Esophagus muscularis mucosa (tissue), 4 donors: Measurements from ENCODE around the gene CCDC127. TPM values are rescaled to one million over a fixed set of nuclear protein-coding genes. Genes with fewer than 3 reads are reported as not detected.

Experiments
- DNase-seq: peaks from one replicate; pipeline ENCODE4 v3.0.0-alpha.2; 2017; ENCODE audit errors: extremely low spot score
- H3K27ac ChIP-seq, 4 donors: fragments of 200-600 bp; sonication (generic); replicated peaks in 1 of 4; 1 replicate in 3 of 4; 2 replicates in 1 of 4; pipeline ENCODE4 v1.5.1; 2016 to 2019; ENCODE audit warnings: mild to moderate bottlenecking in 1 of 4
- H3K27me3 ChIP-seq, 4 donors: fragments of 200-600 bp; sonication (generic); one replicate each; pipeline versions ENCODE4 v1.5.1 to v1.6.0; 2016 to 2019
- H3K36me3 ChIP-seq, 4 donors: fragments of 200-600 bp; sonication (generic); one replicate each; pipeline ENCODE4 v1.5.1; 2016 to 2019
- H3K4me1 ChIP-seq, 4 donors: fragments of 200-600 bp; sonication (generic); one replicate each; pipeline ENCODE4 v1.5.1; 2016 to 2019
- H3K4me3 ChIP-seq, 4 donors: fragments of 200-600 bp; sonication (generic); 1 replicate in 2 of 4; 2 replicates in 2 of 4; pipeline ENCODE4 v1.5.1; 2016 to 2019; ENCODE audit warnings: mild to moderate bottlenecking in 4 of 4, moderate library complexity in 1 of 4
- H3K9me3 ChIP-seq, 4 donors: fragments of 200-600 bp; sonication (generic); 1 replicate in 3 of 4; 2 replicates in 1 of 4; pipeline ENCODE4 v1.5.1; 2016 to 2019
- CTCF ChIP-seq, 3 experiments: fragments of 200-600 bp in 2 of 3; fragments of 450-650 bp in 1 of 3; sonication (generic) in 2 of 3; IDR thresholded peaks; one replicate each; pipeline ENCODE4 v1.5.1; 2017 to 2019; ENCODE audit warnings: antibody characterized with exemption in 3 of 3, mild to moderate bottlenecking in 2 of 3, moderate library complexity in 1 of 3
- EP300 ChIP-seq: sonication (generic); formaldehyde crosslinking; IDR thresholded peaks from one replicate; pipeline ENCODE4 v1.6.1; 2017; ENCODE audit warnings: antibody characterized with exemption
- POLR2A ChIP-seq: fragments of 450-650 bp; IDR thresholded peaks from one replicate; pipeline ENCODE4 v1.6.1; 2017; ENCODE audit warnings: antibody characterized with exemption, moderate library complexity, mild to moderate bottlenecking, low read depth
- POLR2AphosphoS5 ChIP-seq, 2 donors: sonication (generic); formaldehyde crosslinking; IDR thresholded peaks; one replicate each; pipeline ENCODE4 v1.6.1; 2017; ENCODE audit warnings: antibody characterized with exemption in 2 of 2
- WGBS: methylation state at CpG from one replicate; pipeline ENCODE4 v1.1.5; 2018; 5-methylcytosine and 5-hydroxymethylcytosine counted together
- intact Hi-C: fragments of 100-400 bp; cut with DNase I; formaldehyde crosslinking; loops from one replicate; pipeline ENCODE4 v1.15.1; 2023
- total RNA-seq, 4 donors: library from RNA; depleted of rRNA; stranded (reverse); fragments of >200 nt; gene quantifications; one replicate each; pipeline versions ENCODE4 v1.1.0 to v1.2.1, GENCODE V29; 2016

The CCDC127 gene
- total RNA-seq, 4 donors from 2014 or later: 5.8 to 11.9 (median 8.6) TPM

- peak; percentile 53 to 76 for TF ChIP-seq POLR2AphosphoS5 (IDR thresholded peaks at IDR 0.05)
- no peak for TF ChIP-seq POLR2A
- peak in 2 of 3 experiments; percentile 87 to 89 for TF ChIP-seq CTCF (IDR thresholded peaks at IDR 0.05)
- intact Hi-C loops: no loop called here
- WGBS: 38% methylated on average over 19 of the region's 37 CpGs
- H3K36me3 ChIP-seq: no peaks in the 10 kb centered on the region
- H3K4me1 ChIP-seq: peaks cover 25 to 49% (median 35%) of the 10 kb centered on the region in 4 donors
- H3K27ac ChIP-seq: no peak overlapping the region
- H3K9me3 ChIP-seq: no peaks in the 10 kb centered on the region
- DNase-seq: peak; percentile 93
- peak overlapping the region; percentile 29 to 44 (median 36) for H3K4me3 ChIP-seq
- H3K27me3 ChIP-seq: peaks cover 0 to 49% (median 0%) of the 10 kb centered on the region in 4 donors
Measured at GRCh38 chr5:188488-189481, 29.2 kb downstream of the CCDC127 start.

GRCh38 chr5:187617-188451 is 30.1 kb downstream of the CCDC127 start:
- H3K4me1 ChIP-seq: peaks cover 25 to 49% (median 35%) of the 10 kb centered on the region in 4 donors
- intact Hi-C loops: no loop called here
- DNase-seq: no peak
- H3K27ac ChIP-seq: no peak overlapping the region
- TF ChIP-seq EP300: no peak
- TF ChIP-seq POLR2A: no peak
- TF ChIP-seq POLR2AphosphoS5 (IDR thresholded peaks at IDR 0.05): no peak
- no peak for TF ChIP-seq CTCF (IDR thresholded peaks at IDR 0.05)
- no peaks in the 10 kb centered on the region for H3K36me3 ChIP-seq
- H3K4me3 ChIP-seq: peak overlapping the region; percentile 29 to 44 (median 36)
- H3K27me3 ChIP-seq: peaks cover 0 to 40% (median 0%) of the 10 kb centered on the region in 4 donors
- 63% methylated on average over 11 of the region's 21 CpGs for WGBS
- H3K9me3 ChIP-seq: no peaks in the 10 kb centered on the region

- Histone ChIP-seq H3K36me3 (no peaks in the 10 kb centered on the region), H3K27ac (no peak overlapping the region), H3K4me3 (no peak overlapping the region), H3K27me3 (peaks cover 0 to 34% (median 0%) of the 10 kb centered on the region in 4 donors), H3K4me1 (peaks cover 25 to 49% (median 35%) of the 10 kb centered on the region in 4 donors), H3K9me3 (no peaks in the 10 kb centered on the region)
- DNase-seq: no peak
- WGBS: 82% methylated on average over 10 of the region's 13 CpGs
- intact Hi-C loops: no loop called here
- no peak for TF ChIP-seq POLR2AphosphoS5 (IDR thresholded peaks at IDR 0.05)
Measured at GRCh38 chr5:187042-187431, 30.9 kb downstream of the CCDC127 start.

- WGBS: 91% methylated on average over 10 of the region's 28 CpGs
- Histone ChIP-seq H3K9me3 (no peaks in the 10 kb centered on the region), H3K36me3 (no peaks in the 10 kb centered on the region), H3K27me3 (peaks cover 0 to 34% (median 0%) of the 10 kb centered on the region in 4 donors), H3K4me1 (peaks cover 21 to 43% (median 28%) of the 10 kb centered on the region in 4 donors), H3K27ac (no peak overlapping the region), H3K4me3 (no peak overlapping the region)
- no peak for TF ChIP-seq POLR2AphosphoS5 (IDR thresholded peaks at IDR 0.05)
- TF ChIP-seq POLR2A: no peak
- no peak for TF ChIP-seq EP300
- no peak for TF ChIP-seq CTCF (IDR thresholded peaks at IDR 0.05)
- no peak for DNase-seq
- intact Hi-C loops: no loop called here
Measured at GRCh38 chr5:186091-187041, 31.6 kb downstream of the CCDC127 start.
